ENCODE data around the gene NINJ2. TPM values are rescaled to one million over a fixed set of nuclear protein-coding genes. Genes with fewer than 3 reads are reported as not detected.

The NINJ2 gene
- total RNA-seq, 1 experiment from 2014 or later = 0.24 TPM

GRCh38 chr12:666066-666465 is 2.8 kb upstream of the NINJ2 start:
- Mint-ChIP-seq H3K9me3 (no peaks in the 10 kb centered on the region), H3K36me3 (ENCODE audit: insufficient read depth in 1 of 3, low read depth in 3 of 3) (no peaks in the 10 kb centered on the region), H3K4me1 (peaks cover 18 to 33% of the 10 kb centered on the region in 2 experiments), H3K27me3 (ENCODE audit: low read depth) (peaks cover 5% of the 10 kb centered on the region; the same call in 1 of the 2 replicates), H3K4me3 (no peak overlapping the region), H3K27ac (no peak overlapping the region)
- H3K79me2 ChIP-seq (ENCODE audit: insufficient read depth, low read length) = no peaks in the 10 kb centered on the region
- no peak overlapping the region for H4K8ac ChIP-seq (replicated peaks; ENCODE audit: insufficient read length, low read depth, low read length)
- H3K4me2 ChIP-seq (ENCODE audit: insufficient read depth, insufficient read length, low read length) = no peak overlapping the region
- no peak overlapping the region for H2AFZ ChIP-seq (ENCODE audit: low read length)
- H3K9me3 ChIP-seq (ENCODE audit: control insufficient read depth, low read depth, low read length) = no peaks in the 10 kb centered on the region
- H3K23me2 ChIP-seq (ENCODE audit: insufficient read length, low read depth, low read length, poor library complexity, severe bottlenecking) = no peaks in the 10 kb centered on the region
- H2BK20ac ChIP-seq (ENCODE audit: low read depth, low read length, poor library complexity, severe bottlenecking) = no peak overlapping the region
- no peak overlapping the region for H3K4ac ChIP-seq (ENCODE audit: low read depth, low read length)
- H3K56ac ChIP-seq (ENCODE audit: insufficient read length, low read depth, low read length) = no peak overlapping the region
- WGBS (ENCODE audit: extremely low coverage, insufficient read length, low lambda C conversion rate) = no CpG with 5 or more reads among the region's 2 CpGs
- H2AK5ac ChIP-seq (ENCODE audit: insufficient read length, low read length) = no peak overlapping the region
- H3K18ac ChIP-seq (ENCODE audit: insufficient read length, low read depth, low read length) = no peak overlapping the region
- H3K23ac ChIP-seq (ENCODE audit: insufficient read length, low read depth, low read length) = no peak overlapping the region
- H3K4me1 ChIP-seq (ENCODE audit: insufficient read depth, low read length) = peaks cover 3% of the 10 kb centered on the region; the same call in 1 of the 2 replicates
- no peak overlapping the region for H2BK120ac ChIP-seq (ENCODE audit: low read depth, low read length, poor library complexity, severe bottlenecking)
- H4K20me1 ChIP-seq (ENCODE audit: control insufficient read depth, insufficient read depth, insufficient read length) = no peaks in the 10 kb centered on the region
- H2BK12ac ChIP-seq (ENCODE audit: insufficient read length, low read depth, low read length) = no peak overlapping the region
- no peak overlapping the region for H3K9ac ChIP-seq (ENCODE audit: extremely low read depth, insufficient read length, low read length)
- TF ChIP-seq CTCF (conservative IDR thresholded peaks at IDR 0.05) = no peak
- no peak overlapping the region for H2BK5ac ChIP-seq (ENCODE audit: insufficient read length, low read length)
- no peak overlapping the region for H4K5ac ChIP-seq (ENCODE audit: insufficient read length, low read depth, low read length)
- no peaks in the 10 kb centered on the region for H3K27me3 ChIP-seq (ENCODE audit: insufficient read depth, low read length)
- no peak overlapping the region for H3K14ac ChIP-seq (ENCODE audit: insufficient read depth, low read length)
- H3K79me1 ChIP-seq (ENCODE audit: insufficient read depth, low read depth, low read length, poor library complexity, severe bottlenecking) = no peaks in the 10 kb centered on the region
- H3T11ph ChIP-seq (ENCODE audit: low read length) = no peak overlapping the region
- H4K91ac ChIP-seq (ENCODE audit: insufficient read length, low read depth, low read length) = no peak overlapping the region
- H2BK15ac ChIP-seq (ENCODE audit: low read depth, low read length) = no peak overlapping the region
- H3K27ac ChIP-seq (ENCODE audit: insufficient read length, low read depth, low read length) = no peak overlapping the region
- no peak for DNase-seq

Data from H9 (cell line).